HG03097 (cell line): ENCODE data around the gene DEDD2.

Source experiments
- ATAC-seq: cut with Tn5 transposase; IDR thresholded peaks from one replicate; pipeline ENCODE4 v1.9.1; 2021; ENCODE audit not compliant: unreplicated experiment, low FRiP score

The DEDD2 gene

GRCh38 chr19:42201489-42202289 is 15.8 kb downstream of the DEDD2 start:
- ATAC-seq, result no peak

- no peak for ATAC-seq
Measured at GRCh38 chr19:42200116-42200715, 17.3 kb downstream of the DEDD2 start.

GRCh38 chr19:42199440-42200115 is 17.9 kb downstream of the DEDD2 start:
- ATAC-seq, result peak; percentile 30

- ATAC-seq, result peak; percentile 43
Measured at GRCh38 chr19:42198676-42199439, 18.6 kb downstream of the DEDD2 start.

GRCh38 chr19:42197375-42197817 is 20.1 kb downstream of the DEDD2 start:
- ATAC-seq, result no peak

GRCh38 chr19:42196011-42197001 is 21.2 kb downstream of the DEDD2 start:
- no peak for ATAC-seq

- ATAC-seq, result no peak
Measured at GRCh38 chr19:42193706-42194105, 23.8 kb downstream of the DEDD2 start.

- ATAC-seq, result no peak
Measured at GRCh38 chr19:42193294-42193693, 24.2 kb downstream of the DEDD2 start.

GRCh38 chr19:42191855-42192254 is 25.6 kb downstream of the DEDD2 start:
- no peak for ATAC-seq

GRCh38 chr19:42191330-42191729 is 26.1 kb downstream of the DEDD2 start:
- ATAC-seq, result no peak

- no peak for ATAC-seq
Measured at GRCh38 chr19:42189133-42189532, 28.3 kb downstream of the DEDD2 start.

GRCh38 chr19:42188665-42189064 is 28.8 kb downstream of the DEDD2 start:
- no peak for ATAC-seq

- no peak for ATAC-seq
Measured at GRCh38 chr19:42185277-42185676, 32.2 kb downstream of the DEDD2 start.

- ATAC-seq, result no peak
Measured at GRCh38 chr19:42184401-42184861, 33.0 kb downstream of the DEDD2 start.

GRCh38 chr19:42178791-42179674 is 38.4 kb downstream of the DEDD2 start:
- ATAC-seq, result no peak

- ATAC-seq, result no peak
Measured at GRCh38 chr19:42177686-42178019, 39.8 kb downstream of the DEDD2 start.

- ATAC-seq, result no peak
Measured at GRCh38 chr19:42176990-42177685, 40.3 kb downstream of the DEDD2 start.

GRCh38 chr19:42176649-42176989 is 40.9 kb downstream of the DEDD2 start:
- no peak for ATAC-seq
